ENCODE measurements around the gene LRRC58. TPM values are rescaled to one million over a fixed set of nuclear protein-coding genes. Genes with fewer than 3 reads are reported as not detected.
A peak's percentile ranks its signal among the peaks of the same experiment; 100 is the strongest.
"Not testable (repeated sequence)": the region's sequence is repeated elsewhere in the genome, so short reads cannot be mapped to it uniquely, and the experiment has no call there.

LRRC58 gene
- total RNA-seq: 55.0 TPM
- 13.5 TPM for polyA plus RNA-seq

DNA sequence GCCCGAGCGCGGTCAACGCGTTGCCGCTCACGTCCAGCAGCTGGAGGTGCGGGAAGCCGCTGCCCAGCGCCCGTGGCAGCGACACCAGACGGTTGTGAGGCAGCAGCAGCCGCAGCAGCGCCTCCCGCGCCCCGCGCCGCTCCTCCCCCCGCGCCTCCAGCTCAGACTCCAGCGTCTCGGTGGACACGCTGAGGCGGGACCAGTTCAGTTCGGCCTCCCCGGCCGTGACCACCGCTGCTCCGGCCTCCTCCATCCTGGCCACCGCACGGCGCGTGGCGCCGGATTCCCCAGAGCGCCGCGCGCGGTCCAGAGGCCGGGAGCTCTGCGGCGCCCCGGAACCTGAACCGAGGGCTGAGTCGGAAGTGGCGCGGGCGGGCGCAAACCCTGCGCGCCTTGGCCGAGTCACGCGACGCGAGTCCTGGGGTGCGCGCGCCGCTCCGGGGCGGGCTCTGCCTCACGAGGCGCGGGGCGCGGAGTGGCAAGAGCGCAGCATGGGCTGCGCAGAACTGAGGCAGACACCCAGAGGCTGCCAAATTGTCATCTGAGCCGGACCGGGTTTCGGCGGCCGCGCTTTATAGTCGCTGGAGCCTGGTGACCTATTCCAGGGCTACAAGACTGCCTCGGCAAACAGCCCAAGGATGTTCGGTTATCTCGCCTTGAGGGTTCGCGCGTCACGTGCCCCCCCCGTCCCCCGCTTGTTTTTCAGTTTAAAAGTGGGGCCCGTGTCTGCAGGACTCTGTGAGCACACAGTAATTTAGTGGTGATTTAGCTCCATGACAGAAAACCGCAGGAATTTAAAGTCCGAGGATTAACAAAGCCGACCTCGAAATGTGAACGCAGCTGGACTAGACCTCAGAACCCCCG is at the start of gene LRRC58:
LRRC58 (minus strand) TSS at position 364 of the 864 bp plus-strand sequence; CDS start at position 253, 111 bp downstream.
- H3K27ac ChIP-seq (ENCODE audit: low read depth): peak within 1 kb of the TSS; percentile 95
- DNase-seq (ENCODE audit: extremely low spot score): peak; percentile 65
- H3K4me3 ChIP-seq (ENCODE audit: low read depth, low read length): peak within 1 kb of the TSS; percentile 85
- H3K4me1 ChIP-seq (ENCODE audit: insufficient read depth): no peaks in the 10 kb centered on the region
- WGBS: under 1% methylated on average over 95 of the region's 95 CpGs
- H3K36me3 ChIP-seq (ENCODE audit: insufficient read depth): no peaks in the 10 kb centered on the region

DNA sequence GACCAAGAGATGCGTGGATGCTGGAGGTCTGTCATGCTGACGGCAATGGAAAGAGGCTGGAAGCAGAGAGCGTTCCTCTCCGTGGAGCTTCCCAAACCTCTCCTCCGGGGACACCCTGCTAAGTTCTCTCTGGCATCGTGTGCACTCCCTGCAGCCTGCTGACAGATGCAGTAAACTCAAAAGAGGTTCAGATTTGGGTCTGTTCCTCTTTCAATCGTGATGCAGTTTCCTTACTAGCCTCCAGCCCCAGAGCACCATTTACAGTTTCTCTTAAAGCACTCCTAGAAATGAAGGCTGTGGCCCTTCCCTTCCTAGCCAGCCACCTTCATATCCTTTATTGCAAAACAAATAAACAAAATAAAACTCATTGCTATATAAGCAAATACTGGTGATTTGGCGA is 47.3 kb upstream of the LRRC58 start:
- 81% methylated on average over 8 of the region's 8 CpGs for WGBS
- DNase-seq (ENCODE audit: extremely low spot score): no peak
- no peak overlapping the region for H3K27ac ChIP-seq (ENCODE audit: low read depth)
- no peak overlapping the region for H3K4me3 ChIP-seq (ENCODE audit: low read depth, low read length)
- no peaks in the 10 kb centered on the region for H3K36me3 ChIP-seq (ENCODE audit: insufficient read depth)
- no peaks in the 10 kb centered on the region for H3K4me1 ChIP-seq (ENCODE audit: insufficient read depth)

DNA sequence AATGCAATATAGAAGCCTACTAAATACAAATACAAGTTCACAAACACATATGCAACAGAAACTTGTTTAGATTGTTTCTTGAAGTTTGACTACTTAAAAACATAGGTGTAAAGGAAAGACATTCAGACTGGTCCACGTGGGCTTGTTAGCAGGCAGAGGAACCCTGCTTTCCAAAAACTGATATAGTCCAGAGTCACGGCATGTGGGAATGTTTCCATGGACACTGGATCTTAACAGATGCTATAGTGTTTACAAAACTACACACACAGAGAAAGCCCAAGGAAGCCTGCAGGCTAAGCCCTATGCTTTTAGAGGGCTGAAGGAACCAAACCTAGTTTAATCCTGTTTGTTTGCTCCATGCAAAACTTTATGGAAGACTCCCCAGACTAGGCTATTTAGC is 45.2 kb upstream of the LRRC58 start:
- Histone ChIP-seq H3K4me3 (ENCODE audit: low read depth, low read length) (no peak overlapping the region), H3K4me1 (ENCODE audit: insufficient read depth) (no peaks in the 10 kb centered on the region), H3K36me3 (ENCODE audit: insufficient read depth) (no peaks in the 10 kb centered on the region), H3K27ac (ENCODE audit: low read depth) (no peak overlapping the region)
- WGBS: 30% methylated on average over 2 of the region's 2 CpGs
- DNase-seq (ENCODE audit: extremely low spot score): no peak

DNA sequence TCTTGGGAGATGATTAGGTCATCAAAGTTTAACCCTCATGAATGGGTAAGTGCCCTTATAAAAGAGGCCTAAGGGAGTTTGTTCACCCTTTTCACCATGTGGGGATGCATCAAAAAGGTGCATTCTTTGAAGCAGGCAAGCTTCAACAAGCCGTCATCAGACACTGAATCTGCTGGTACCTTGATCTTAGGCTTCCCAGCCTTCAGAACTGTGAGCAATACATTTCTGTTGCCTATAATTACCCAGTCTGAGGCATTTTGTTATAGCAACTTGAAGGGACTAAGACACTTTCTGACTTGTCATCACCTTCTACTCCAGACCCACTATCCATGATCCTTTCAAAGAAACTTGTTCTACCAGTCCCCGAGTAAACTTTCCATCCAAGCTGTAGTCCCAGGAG is 44.6 kb upstream of the LRRC58 start:
- WGBS: 93% methylated on average over 2 of the region's 2 CpGs
- Histone ChIP-seq H3K36me3 (ENCODE audit: insufficient read depth) (no peaks in the 10 kb centered on the region), H3K4me3 (ENCODE audit: low read depth, low read length) (no peak overlapping the region), H3K27ac (ENCODE audit: low read depth) (no peak overlapping the region), H3K4me1 (ENCODE audit: insufficient read depth) (no peaks in the 10 kb centered on the region)
- DNase-seq (ENCODE audit: extremely low spot score): no peak

DNA sequence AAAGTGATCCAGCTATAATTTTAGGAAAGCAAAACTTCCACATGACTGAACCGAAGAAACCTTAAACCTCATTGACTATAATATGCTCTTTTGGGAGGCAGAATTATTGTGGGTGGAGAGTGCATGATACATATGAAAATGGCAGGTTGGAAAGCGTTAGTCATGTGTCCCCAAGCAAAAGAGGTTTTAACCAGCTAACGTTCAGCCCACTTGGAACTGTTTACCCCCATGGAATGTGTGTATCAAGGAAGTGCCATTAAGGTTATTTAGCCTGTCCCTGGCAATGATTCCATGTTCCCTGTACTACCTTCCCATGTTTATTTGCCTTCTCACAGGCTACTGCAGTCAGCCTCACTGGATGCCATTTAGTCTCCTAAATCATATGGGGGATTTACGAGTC is 44.1 kb upstream of the LRRC58 start:
- Histone ChIP-seq H3K27ac (ENCODE audit: low read depth) (no peak overlapping the region), H3K4me1 (ENCODE audit: insufficient read depth) (no peaks in the 10 kb centered on the region), H3K36me3 (ENCODE audit: insufficient read depth) (no peaks in the 10 kb centered on the region), H3K4me3 (ENCODE audit: low read depth, low read length) (no peak overlapping the region)
- DNase-seq (ENCODE audit: extremely low spot score): no peak
- 72% methylated on average over 4 of the region's 4 CpGs for WGBS

DNA sequence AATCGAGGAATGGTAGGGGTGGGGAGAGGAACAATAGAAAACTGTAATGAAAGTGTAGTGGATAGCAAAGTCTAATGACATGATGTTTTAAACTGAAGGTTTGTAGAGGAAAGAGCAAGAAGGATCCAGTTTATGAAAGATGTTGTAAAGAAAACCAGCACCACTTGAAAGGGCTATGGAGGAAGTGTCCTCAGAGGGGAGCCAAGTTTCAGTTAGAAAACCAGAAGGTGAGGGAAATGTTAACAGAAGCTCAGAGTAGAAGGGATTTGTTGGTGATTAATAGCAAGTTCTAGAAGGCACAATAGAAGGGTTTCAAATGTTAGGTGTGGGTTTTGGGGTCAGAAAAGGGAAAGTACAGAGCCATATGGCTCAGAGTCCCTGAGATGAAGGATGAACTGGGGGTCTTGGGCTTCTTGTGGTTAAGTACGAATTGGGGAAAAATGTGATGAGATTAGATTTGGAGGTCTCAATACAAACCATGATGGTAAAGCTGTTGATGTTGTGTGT is 33.8 kb upstream of the LRRC58 start:
- 81% methylated on average over 2 of the region's 2 CpGs for WGBS
- Histone ChIP-seq H3K4me1 (ENCODE audit: insufficient read depth) (no peaks in the 10 kb centered on the region), H3K4me3 (ENCODE audit: low read depth, low read length) (no peak overlapping the region)

DNA sequence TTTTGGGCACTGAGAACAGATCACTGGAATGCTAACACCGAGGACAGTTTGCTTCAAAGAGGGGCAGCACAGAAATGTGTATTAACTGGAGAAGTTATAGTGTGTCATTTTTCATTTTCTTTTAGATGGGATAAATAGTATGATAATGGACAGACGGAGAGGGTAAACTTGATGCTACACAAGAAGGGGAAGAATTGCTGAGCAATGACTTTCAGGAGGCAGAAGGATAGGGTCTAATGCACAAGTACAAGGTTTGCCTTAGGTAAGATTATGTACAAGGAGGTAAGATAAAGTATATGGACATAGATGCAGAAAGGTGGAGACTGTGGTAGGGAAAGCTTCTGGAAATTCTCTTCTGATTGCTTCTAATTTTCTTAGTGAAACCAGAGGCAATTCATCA is 32.3 kb upstream of the LRRC58 start:
- no peaks in the 10 kb centered on the region for H3K4me1 ChIP-seq (ENCODE audit: insufficient read depth)
- no peak for DNase-seq (ENCODE audit: extremely low spot score)
- no peak overlapping the region for H3K27ac ChIP-seq (ENCODE audit: low read depth)
- no peaks in the 10 kb centered on the region for H3K36me3 ChIP-seq (ENCODE audit: insufficient read depth)
- no peak overlapping the region for H3K4me3 ChIP-seq (ENCODE audit: low read depth, low read length)
- 84% methylated on average over 2 of the region's 2 CpGs for WGBS

More for the DNA sequence above, 33.8 kb upstream of the LRRC58 start:
- Histone ChIP-seq H3K27ac (ENCODE audit: low read depth) (no peak overlapping the region), H3K36me3 (ENCODE audit: insufficient read depth) (no peaks in the 10 kb centered on the region)
- DNase-seq (ENCODE audit: extremely low spot score): no peak

DNA sequence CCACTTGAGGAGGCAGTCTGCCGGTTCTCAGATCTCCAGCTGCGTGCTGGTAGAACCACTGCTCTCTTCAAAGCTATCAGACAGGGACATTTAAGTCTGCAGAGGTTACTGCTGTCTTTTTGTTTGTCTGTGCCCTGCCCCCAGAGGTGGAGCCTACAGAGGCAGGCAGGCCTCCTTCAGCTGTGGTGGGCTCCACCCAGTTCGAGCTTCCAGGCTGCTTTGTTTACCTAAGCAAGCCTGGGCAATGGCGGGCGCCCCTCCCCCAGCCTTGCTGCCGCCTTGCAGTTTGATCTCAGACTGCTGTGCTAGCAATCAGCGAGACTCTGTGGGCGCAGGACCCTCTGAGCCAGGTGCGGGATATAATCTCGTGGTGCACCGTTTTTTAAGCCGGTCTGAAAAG is 28.8 kb upstream of the LRRC58 start:
- not testable (repeated sequence) for H3K27ac ChIP-seq (ENCODE audit: low read depth); DNase-seq (ENCODE audit: extremely low spot score); H3K4me3 ChIP-seq (ENCODE audit: low read depth, low read length); H3K4me1 ChIP-seq (ENCODE audit: insufficient read depth); H3K36me3 ChIP-seq (ENCODE audit: insufficient read depth)
- WGBS: 61% methylated on average over 8 of the region's 12 CpGs

DNA sequence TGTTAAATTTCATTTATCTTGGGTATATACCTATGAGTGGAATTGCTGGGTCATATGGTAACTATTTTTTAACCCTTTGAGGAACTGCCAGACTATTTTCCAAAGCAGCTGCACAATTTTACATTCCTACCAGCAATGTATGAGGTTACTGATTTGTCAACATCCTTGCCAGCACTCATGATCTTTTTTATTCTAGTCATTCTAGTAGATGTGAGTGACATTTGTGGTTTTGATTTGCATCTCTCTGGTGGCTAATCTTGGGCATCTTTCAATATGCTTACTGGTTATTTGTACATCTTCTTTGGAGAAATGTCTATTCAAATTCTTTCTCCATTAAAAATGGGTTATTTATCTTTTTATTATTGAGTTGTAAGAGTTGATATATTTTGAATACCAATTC is 21.3 kb upstream of the LRRC58 start:
- Histone ChIP-seq H3K4me3 (ENCODE audit: low read depth, low read length) (no peak overlapping the region), H3K27ac (ENCODE audit: low read depth) (no peak overlapping the region)
- no peak for DNase-seq (ENCODE audit: extremely low spot score)

DNA sequence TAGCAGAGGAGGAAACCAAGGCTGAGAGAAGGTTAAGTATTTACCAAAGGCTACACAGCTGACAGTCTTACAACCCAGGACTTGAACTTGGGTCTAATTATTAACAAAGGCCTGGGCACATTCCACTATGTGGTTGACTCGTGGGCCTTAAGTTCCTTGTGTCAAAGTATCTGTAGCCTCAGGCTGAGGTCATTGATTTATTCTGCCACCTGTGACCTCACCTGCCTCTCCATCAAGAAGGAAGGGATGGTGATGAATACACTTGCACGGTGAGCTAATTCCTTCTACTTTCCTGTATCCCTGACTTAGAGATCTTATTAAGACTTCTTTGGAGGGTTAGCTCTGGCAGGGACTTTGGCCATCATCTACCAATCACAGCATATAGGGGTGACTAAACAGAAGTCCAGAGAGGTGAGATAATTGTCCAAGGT is 19.9 kb upstream of the LRRC58 start:
- Histone ChIP-seq H3K36me3 (ENCODE audit: insufficient read depth) (no peaks in the 10 kb centered on the region), H3K4me3 (ENCODE audit: low read depth, low read length) (no peak overlapping the region), H3K27ac (ENCODE audit: low read depth) (no peak overlapping the region), H3K4me1 (ENCODE audit: insufficient read depth) (no peaks in the 10 kb centered on the region)
- no peak for DNase-seq (ENCODE audit: extremely low spot score)
- 62% methylated on average over 2 of the region's 2 CpGs for WGBS

More for the DNA sequence above, 21.3 kb upstream of the LRRC58 start:
- Histone ChIP-seq H3K36me3 (ENCODE audit: insufficient read depth) (no peaks in the 10 kb centered on the region), H3K4me1 (ENCODE audit: insufficient read depth) (no peaks in the 10 kb centered on the region)

DNA sequence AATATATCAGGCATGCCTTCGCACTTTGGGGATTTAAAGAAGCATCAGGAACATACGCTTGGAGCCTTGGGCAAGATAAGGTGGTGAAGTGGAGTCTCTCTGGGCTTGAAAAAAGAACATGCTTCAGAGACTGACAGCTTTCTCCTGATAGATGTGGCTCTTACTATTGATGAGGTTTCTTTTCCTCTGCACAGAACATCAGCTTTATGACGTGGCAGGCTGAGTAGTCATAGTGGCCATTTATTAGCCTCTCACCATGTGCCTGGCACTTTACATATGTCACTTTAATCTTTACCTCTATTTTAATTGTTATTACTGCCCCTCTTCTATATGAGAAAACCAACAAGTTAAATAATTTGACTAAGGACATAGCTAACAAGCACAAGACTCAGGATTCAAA is 19.0 kb upstream of the LRRC58 start:
- DNase-seq (ENCODE audit: extremely low spot score): no peak
- 54% methylated on average over 3 of the region's 3 CpGs for WGBS
- Histone ChIP-seq H3K36me3 (ENCODE audit: insufficient read depth) (no peaks in the 10 kb centered on the region), H3K4me1 (ENCODE audit: insufficient read depth) (no peaks in the 10 kb centered on the region), H3K27ac (ENCODE audit: low read depth) (no peak overlapping the region), H3K4me3 (ENCODE audit: low read depth, low read length) (no peak overlapping the region)

DNA sequence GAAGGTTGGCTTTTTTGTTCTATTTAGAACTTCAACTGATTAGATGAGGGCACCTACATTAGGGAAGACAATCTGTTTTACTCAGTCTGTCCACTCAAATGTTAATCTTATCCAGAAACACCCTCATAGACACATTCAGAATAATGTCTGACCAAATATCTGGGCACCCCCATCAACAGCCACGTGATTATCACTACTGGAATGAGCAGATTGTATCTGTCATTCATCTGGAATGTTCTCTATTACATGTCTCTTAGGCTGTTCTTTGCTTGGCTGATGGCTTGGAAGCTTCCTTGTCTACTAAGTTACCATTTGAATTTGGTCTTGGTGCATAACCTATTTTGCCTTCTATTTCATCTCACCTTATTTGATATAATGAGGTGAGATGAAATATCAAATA is 15.7 kb upstream of the LRRC58 start:
- Histone ChIP-seq H3K36me3 (ENCODE audit: insufficient read depth) (no peaks in the 10 kb centered on the region), H3K4me1 (ENCODE audit: insufficient read depth) (no peaks in the 10 kb centered on the region), H3K4me3 (ENCODE audit: low read depth, low read length) (no peak overlapping the region), H3K27ac (ENCODE audit: low read depth) (no peak overlapping the region)
- WGBS: 10% methylated on average over 1 of the region's 1 CpG
- DNase-seq (ENCODE audit: extremely low spot score): no peak

DNA sequence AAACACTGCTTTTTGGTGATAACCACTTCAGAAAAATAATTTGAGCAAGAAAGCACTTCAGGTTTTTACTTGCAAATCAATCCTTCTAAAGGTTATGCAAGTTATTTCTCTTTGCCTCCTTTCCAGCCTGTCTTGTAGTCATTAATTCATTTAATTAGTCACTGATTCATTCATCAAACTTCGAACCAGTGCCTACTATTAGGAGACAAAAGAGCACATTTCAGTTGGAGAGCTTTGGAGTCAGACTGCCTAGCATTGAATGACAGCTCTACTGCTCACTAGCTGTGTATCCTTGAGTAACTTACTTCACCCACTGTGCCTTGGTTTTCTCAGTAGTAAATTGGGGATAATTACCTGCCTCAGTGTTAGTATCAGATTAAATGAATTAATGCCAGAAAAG is 14.9 kb upstream of the LRRC58 start:
- no peak for DNase-seq (ENCODE audit: extremely low spot score)
- H3K4me1 ChIP-seq (ENCODE audit: insufficient read depth): no peaks in the 10 kb centered on the region
- no peak overlapping the region for H3K27ac ChIP-seq (ENCODE audit: low read depth)
- H3K36me3 ChIP-seq (ENCODE audit: insufficient read depth): no peaks in the 10 kb centered on the region
- 74% methylated on average over 1 of the region's 1 CpG for WGBS
- no peak overlapping the region for H3K4me3 ChIP-seq (ENCODE audit: low read depth, low read length)

DNA sequence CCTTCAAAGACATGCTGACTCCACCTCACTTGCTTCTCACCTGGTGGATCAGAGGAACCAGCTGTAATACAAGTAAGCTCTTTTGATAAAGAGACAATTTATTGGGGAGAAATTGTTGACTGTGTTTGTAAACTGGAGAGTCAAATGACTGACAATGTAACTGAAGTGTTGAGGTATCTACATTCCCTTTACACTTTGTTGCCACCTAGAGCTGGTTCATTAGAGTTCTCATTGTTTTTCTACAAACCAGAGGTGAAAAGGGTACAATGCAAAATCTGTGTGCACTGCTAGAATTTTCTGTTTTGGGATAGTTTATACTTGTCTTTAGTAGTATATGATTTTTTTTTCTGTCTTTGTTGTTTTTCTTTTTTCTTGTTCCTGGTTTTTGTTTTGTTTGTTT is 8.7 kb upstream of the LRRC58 start:
- H3K4me1 ChIP-seq (ENCODE audit: insufficient read depth): no peaks in the 10 kb centered on the region
- H3K36me3 ChIP-seq (ENCODE audit: insufficient read depth): no peaks in the 10 kb centered on the region
- H3K27ac ChIP-seq (ENCODE audit: low read depth): no peak overlapping the region
- no peak for DNase-seq (ENCODE audit: extremely low spot score)
- no peak overlapping the region for H3K4me3 ChIP-seq (ENCODE audit: low read depth, low read length)

Measured in urinary bladder (tissue), 4 donors.